H7 (cell line): ENCODE data around the gene NKD1. TPM values are rescaled to one million over a fixed set of nuclear protein-coding genes. Genes with fewer than 3 reads are reported as not detected.
A peak's percentile ranks its signal among the peaks of the same experiment; 100 is the strongest.

Experiments used
- DNase-seq: peaks from one replicate; pipeline ENCODE4 v3.0.0; 2012
- H3K27me3 ChIP-seq: 2 replicates; pipeline ENCODE4 v1.6.0; 2011; ENCODE audit warnings: mild to moderate bottlenecking, low read length; ENCODE audit not compliant: control insufficient read depth, insufficient read depth
- H3K36me3 ChIP-seq: replicated peaks from 2 replicates; pipeline ENCODE4 v1.5.1; 2011; ENCODE audit warnings: low read length; ENCODE audit not compliant: control insufficient read depth, insufficient read depth
- H3K4me3 ChIP-seq: 2 replicates; pipeline ENCODE4 v1.5.1; 2011; ENCODE audit warnings: low read depth, mild to moderate bottlenecking, control low read depth, low read length, moderate library complexity; ENCODE audit not compliant: insufficient read depth
- total RNA-seq: library from RNA; depleted of rRNA; stranded (reverse); fragments of >200 nt; shearing (Covaris generic); gene quantifications from 2 replicates; pipeline ENCODE4 v1.2.3, GENCODE V29; 2014

NKD1 gene
- total RNA-seq, 1 experiment from 2014 or later = 1.2 TPM

GRCh38 chr16:50664270-50664669, 116.1 kb downstream of the NKD1 start:
- H3K4me3 ChIP-seq = no peak overlapping the region
- H3K36me3 ChIP-seq = no peaks in the 10 kb centered on the region
- DNase-seq = no peak
- no peaks in the 10 kb centered on the region for H3K27me3 ChIP-seq

GRCh38 chr16:50665128-50665878, 117.1 kb downstream of the NKD1 start:
- no peaks in the 10 kb centered on the region for H3K27me3 ChIP-seq
- peak; percentile 90 for DNase-seq
- H3K36me3 ChIP-seq = no peaks in the 10 kb centered on the region
- peak overlapping the region; percentile 30; the same call in 1 of the 2 replicates for H3K4me3 ChIP-seq

DNA sequence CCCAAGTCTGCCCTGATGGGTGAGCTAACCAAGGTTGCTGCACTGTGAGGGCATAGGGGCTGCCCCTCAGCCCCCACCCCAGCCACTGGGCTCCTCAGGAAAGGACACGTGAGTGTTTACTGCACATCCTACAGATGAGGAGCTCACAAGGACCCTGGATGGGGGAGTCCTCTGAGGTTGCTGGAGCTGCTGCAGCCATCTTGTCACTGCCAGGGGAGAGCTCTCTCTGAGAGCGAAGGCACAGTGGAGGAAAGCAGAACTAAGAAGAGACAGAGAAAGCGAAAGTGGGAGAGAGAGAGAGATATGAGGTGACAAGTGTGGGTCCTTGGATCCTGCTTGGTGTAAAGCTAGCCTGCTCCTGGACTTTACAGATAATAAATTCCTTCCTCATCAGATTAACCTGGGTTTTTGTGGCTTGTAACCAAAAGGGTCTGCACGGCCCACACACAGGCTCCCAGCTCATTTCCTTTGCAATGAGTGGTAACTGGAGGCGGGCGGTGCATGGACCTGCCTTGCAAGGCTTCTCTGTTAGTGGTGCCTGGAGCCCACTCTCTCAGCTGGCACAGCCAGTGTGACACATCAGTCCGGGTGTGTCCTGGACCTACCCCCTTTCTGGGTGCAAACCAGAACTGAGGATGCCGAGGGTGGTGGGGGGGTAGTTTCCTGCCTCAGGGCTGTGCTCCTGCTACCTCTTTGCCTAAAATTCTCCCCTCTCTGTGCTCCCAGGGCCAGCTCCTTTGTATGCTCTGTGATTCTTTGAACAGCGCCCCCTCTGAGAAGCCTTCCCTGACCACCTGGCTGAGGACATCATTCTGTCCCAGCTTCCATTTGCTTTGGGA, 118.7 kb downstream of the NKD1 start:
- Histone ChIP-seq H3K36me3 (no peaks in the 10 kb centered on the region), H3K4me3 (no peak overlapping the region), H3K27me3 (no peaks in the 10 kb centered on the region)
- DNase-seq = no peak

DNA sequence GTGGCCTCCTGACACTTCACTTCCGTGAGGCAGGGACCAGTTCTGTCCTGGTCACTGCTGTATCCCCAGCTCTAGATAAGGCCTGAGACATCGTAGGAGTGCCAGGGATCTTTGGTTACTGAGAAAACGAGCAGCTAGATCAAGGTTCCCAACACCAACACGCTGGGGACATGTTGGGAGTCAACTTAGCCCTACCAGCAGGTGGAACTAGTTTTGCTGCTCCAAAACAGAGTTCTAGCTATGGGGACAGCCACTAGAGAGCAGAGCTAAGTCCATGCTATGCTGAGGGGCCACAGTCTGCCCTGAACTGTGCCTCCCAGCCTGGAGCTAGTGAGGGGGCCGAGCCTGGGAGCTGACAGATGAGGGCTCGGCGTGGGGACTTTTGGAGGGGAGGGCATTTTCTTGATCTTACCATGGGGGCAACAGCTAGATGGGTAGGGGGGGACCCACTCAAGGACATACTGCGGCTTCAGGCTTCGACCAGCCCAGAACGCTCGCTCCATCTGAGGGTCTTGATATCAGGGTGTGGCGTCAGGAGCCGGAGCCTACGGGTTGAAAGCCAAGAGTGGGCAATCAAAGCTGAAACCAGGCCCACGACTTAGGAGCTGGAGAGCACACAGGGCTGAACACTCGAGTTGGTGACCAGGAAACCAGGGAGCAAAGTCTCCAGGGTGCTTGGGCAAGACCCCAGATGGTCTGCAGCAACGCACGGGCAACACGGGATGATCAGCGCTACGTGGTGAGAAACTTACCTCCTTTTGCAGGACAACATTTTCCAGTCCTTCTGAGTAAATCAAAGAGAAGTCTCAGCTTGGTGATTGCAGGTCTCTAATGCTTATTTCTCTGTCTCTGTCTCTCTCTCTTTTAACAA, 119.5 kb downstream of the NKD1 start:
- Histone ChIP-seq H3K36me3 (no peaks in the 10 kb centered on the region), H3K4me3 (no peak overlapping the region), H3K27me3 (no peaks in the 10 kb centered on the region)
- DNase-seq = no peak

- Histone ChIP-seq H3K27me3 (no peaks in the 10 kb centered on the region), H3K36me3 (no peaks in the 10 kb centered on the region), H3K4me3 (no peak overlapping the region)
- no peak for DNase-seq
Measured at GRCh38 chr16:50668368-50669008, 120.3 kb downstream of the NKD1 start.

- no peak for DNase-seq
- Histone ChIP-seq H3K27me3 (no peaks in the 10 kb centered on the region), H3K4me3 (no peak overlapping the region), H3K36me3 (no peaks in the 10 kb centered on the region)
Measured at GRCh38 chr16:50669741-50670140, 121.5 kb downstream of the NKD1 start.

DNA sequence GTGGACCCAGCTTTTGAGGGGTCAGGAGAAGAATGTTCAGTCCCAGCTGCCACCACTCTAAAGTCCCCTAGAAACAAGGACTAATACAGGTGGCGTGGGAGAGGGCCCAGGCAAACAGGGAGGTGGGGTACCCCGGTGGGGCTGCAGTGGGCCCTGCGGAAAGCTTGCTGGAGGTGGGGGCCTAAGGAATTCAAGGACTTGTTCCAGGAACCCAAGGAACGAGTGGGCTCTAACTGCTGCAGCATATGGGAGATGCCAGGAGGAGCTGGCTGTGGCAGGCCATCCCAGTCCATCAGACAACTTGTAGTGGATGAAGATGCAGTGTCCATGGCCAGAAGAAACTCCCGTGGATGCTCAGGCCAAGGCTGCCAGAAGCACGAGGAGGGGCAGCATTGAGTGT, 122.3 kb downstream of the NKD1 start:
- Histone ChIP-seq H3K27me3 (no peaks in the 10 kb centered on the region), H3K4me3 (no peak overlapping the region), H3K36me3 (no peaks in the 10 kb centered on the region)
- no peak for DNase-seq

- H3K27me3 ChIP-seq = no peaks in the 10 kb centered on the region
- H3K36me3 ChIP-seq = no peaks in the 10 kb centered on the region
- peak; percentile 79 for DNase-seq
- H3K4me3 ChIP-seq = no peak overlapping the region
Measured at GRCh38 chr16:50671644-50672260, 123.6 kb downstream of the NKD1 start.

DNA sequence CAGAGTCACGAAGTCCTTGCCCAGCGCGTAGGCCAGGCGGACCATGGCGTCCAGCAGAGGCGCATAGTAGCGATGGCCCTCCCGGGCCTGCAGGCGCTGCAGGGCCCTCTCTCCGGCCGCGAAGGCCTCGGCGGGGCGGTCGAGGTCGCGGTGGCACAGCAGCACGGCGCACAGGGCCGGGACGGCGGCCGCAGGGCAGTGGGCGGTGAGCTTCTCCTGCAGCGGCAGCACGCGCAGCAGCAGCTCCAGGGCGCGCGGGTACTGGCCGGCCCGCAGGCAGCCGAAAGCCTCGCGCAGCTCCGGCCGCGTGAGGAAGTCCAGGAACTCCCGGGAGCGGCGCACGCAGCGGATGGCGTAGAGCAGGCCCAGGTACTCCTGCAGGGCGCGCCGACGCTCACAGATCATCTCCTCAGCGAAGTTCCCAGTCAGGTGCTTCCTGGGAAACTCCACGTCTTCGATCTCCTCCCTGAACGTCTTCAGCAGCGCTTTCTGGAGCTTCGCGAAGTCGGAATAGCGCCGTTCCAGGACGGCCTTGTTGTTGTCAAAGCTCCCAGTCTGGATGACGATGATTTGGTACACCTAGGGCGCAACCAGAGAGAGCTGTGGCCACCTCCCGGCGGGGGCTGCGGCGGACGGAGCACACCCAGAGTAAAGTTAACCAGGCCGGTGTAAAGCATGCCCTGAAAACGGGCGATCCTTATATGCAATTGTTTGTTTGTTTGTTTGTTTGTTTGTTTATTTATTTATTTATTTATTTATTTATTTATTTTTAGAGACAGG, 125.5 kb downstream of the NKD1 start:
- peak; percentile 56 for DNase-seq
- Histone ChIP-seq H3K36me3 (no peaks in the 10 kb centered on the region), H3K27me3 (no peaks in the 10 kb centered on the region), H3K4me3 (no peak overlapping the region)

GRCh38 chr16:50674831-50675230, 126.6 kb downstream of the NKD1 start:
- Histone ChIP-seq H3K36me3 (no peaks in the 10 kb centered on the region), H3K27me3 (no peaks in the 10 kb centered on the region), H3K4me3 (no peak overlapping the region)
- no peak for DNase-seq

- DNase-seq = no peak
- Histone ChIP-seq H3K36me3 (no peaks in the 10 kb centered on the region), H3K4me3 (no peak overlapping the region), H3K27me3 (no peaks in the 10 kb centered on the region)
Measured at GRCh38 chr16:50675686-50676610, 127.8 kb downstream of the NKD1 start.

DNA sequence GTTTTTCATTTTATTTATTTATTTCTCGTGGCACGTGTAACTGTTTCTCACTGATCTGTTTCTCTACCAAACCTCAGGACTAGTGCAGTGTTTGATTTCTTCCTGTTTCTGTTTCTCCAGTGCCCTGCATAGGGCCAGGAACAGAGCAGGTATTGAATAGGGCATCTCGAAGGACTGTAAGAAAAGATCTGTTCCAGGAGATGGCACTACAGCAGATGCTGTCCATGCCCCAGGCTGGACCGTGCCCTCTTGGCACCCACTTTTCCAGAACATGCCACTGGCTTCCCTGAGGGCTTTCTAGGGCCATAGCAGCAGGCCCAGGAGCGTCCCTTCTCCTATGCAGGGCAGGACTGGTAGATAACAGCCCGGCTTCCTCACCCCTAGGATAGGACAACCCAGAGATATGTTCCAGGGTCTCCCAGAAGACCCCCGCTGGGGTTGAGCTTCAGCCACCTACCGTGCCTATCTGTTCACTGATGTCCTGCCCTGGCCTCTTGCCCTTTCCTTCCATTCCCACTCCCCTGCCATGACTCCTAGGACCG, 128.6 kb downstream of the NKD1 start:
- H3K27me3 ChIP-seq = no peaks in the 10 kb centered on the region
- DNase-seq = no peak
- H3K36me3 ChIP-seq = no peaks in the 10 kb centered on the region
- no peak overlapping the region for H3K4me3 ChIP-seq
